Uterus (tissue), 4 donors: ENCODE measurements around the gene P2RX3. TPM values are rescaled to one million over a fixed set of nuclear protein-coding genes. Genes with fewer than 3 reads are reported as not detected.

Source experiments
- DNase-seq, 2 donors: peaks; one replicate each; pipeline ENCODE4 v3.0.0-alpha.2; 2019 to 2020
- H3K27ac ChIP-seq, 2 donors: fragments of 200-600 bp; sonication (generic); 1 replicate in 1 of 2; 2 replicates in 1 of 2; pipeline ENCODE4 v1.5.1; 2016 to 2018
- H3K27me3 ChIP-seq, 2 donors: fragments of 200-600 bp; sonication (generic); one replicate each; pipeline ENCODE4 v1.5.1; 2018 to 2019; ENCODE audit warnings: control low read depth in 1 of 2
- H3K36me3 ChIP-seq, 2 donors: fragments of 200-600 bp; sonication (generic); one replicate each; pipeline ENCODE4 v1.5.1; 2019; ENCODE audit warnings: control low read depth in 1 of 2
- H3K4me1 ChIP-seq, 2 donors: fragments of 200-600 bp; sonication (generic); one replicate each; pipeline ENCODE4 v1.5.1; 2018 to 2019; ENCODE audit warnings: control low read depth in 1 of 2
- H3K4me3 ChIP-seq, 2 donors: fragments of 200-600 bp; sonication (generic); 1 replicate in 1 of 2; 2 replicates in 1 of 2; pipeline ENCODE4 v1.5.1; 2018 to 2019; ENCODE audit warnings: mild to moderate bottlenecking in 1 of 2
- H3K9me3 ChIP-seq, 2 donors: fragments of 200-600 bp; sonication (generic); one replicate each; pipeline ENCODE4 v1.5.1; 2019; ENCODE audit warnings: control low read depth in 1 of 2
- CTCF ChIP-seq, 4 experiments: fragments of 200-600 bp in 2 of 4; fragments of 450-650 bp in 2 of 4; sonication (generic) in 2 of 4; IDR thresholded peaks; one replicate each; pipeline ENCODE4 v1.5.1; 2016 to 2019; ENCODE audit warnings: antibody characterized with exemption in 4 of 4, mild to moderate bottlenecking in 2 of 4, moderate library complexity in 1 of 4
- POLR2A ChIP-seq, 2 donors: fragments of 450-650 bp; IDR thresholded peaks; one replicate each; pipeline ENCODE4 v1.6.1; 2016; ENCODE audit warnings: antibody characterized with exemption in 2 of 2, mild to moderate bottlenecking in 1 of 2, moderate library complexity in 1 of 2
- intact Hi-C: fragments of 100-400 bp; cut with DNase I; formaldehyde crosslinking; loops from one replicate; pipeline ENCODE4 v1.15.1; 2023; ENCODE audit warnings: low total_unique reads
- total RNA-seq, 4 donors: library from RNA; depleted of rRNA in 3 of 4; stranded (reverse); fragments of >200 nt in 3 of 4; gene quantifications; one replicate each; pipeline versions ENCODE4 v1.1.0 to v1.2.4, GENCODE V29; 2014 to 2023
- donor health status: DM: yes; HTN: yes; CAD: no.

Gene P2RX3
- total RNA-seq, 4 donors from 2014 or later: 0.69 TPM; not detected in 3

- H3K36me3 ChIP-seq: no peaks in the 10 kb centered on the region
- H3K27ac ChIP-seq: peak overlapping the region; percentile 91 to 95
- peak overlapping the region in 1 of 2 donors; percentile 51 for H3K4me3 ChIP-seq
Measured at GRCh38 chr11:57310091-57310490, 28.1 kb upstream of the P2RX3 start.

GRCh38 chr11:57310630-57311086, 27.5 kb upstream of the P2RX3 start:
- no peaks in the 10 kb centered on the region for H3K27me3 ChIP-seq
- TF ChIP-seq CTCF (IDR thresholded peaks at IDR 0.05) (no peak), POLR2A (IDR thresholded peaks at IDR 0.05) (no peak)
- intact Hi-C loops: no loop called here
- H3K27ac ChIP-seq: peak overlapping the region; percentile 91 to 95
- no peaks in the 10 kb centered on the region for H3K36me3 ChIP-seq
- H3K4me1 ChIP-seq: peaks cover 13 to 22% of the 10 kb centered on the region in 2 donors
- H3K9me3 ChIP-seq: no peaks in the 10 kb centered on the region
- H3K4me3 ChIP-seq: peak overlapping the region; percentile 51 to 55
- peak in 1 of 2 donors; percentile 73 for DNase-seq

More at GRCh38 chr11:57310091-57310490, 28.1 kb upstream of the P2RX3 start:
- no peaks in the 10 kb centered on the region for H3K27me3 ChIP-seq
- TF ChIP-seq CTCF (IDR thresholded peaks at IDR 0.05) (no peak), POLR2A (IDR thresholded peaks at IDR 0.05) (no peak)
- intact Hi-C loops: no loop called here
- peaks cover 13 to 22% of the 10 kb centered on the region in 2 donors for H3K4me1 ChIP-seq
- H3K9me3 ChIP-seq: no peaks in the 10 kb centered on the region
- no peak for DNase-seq

- DNase-seq: peak; percentile 98
- intact Hi-C loops: no loop called here
- Histone ChIP-seq H3K36me3 (no peaks in the 10 kb centered on the region), H3K27me3 (no peaks in the 10 kb centered on the region), H3K4me3 (peak overlapping the region; percentile 51 to 55), H3K27ac (peak overlapping the region; percentile 91 to 95), H3K9me3 (no peaks in the 10 kb centered on the region), H3K4me1 (peaks cover 13 to 22% of the 10 kb centered on the region in 2 donors)
- TF ChIP-seq POLR2A (IDR thresholded peaks at IDR 0.05) (peak; percentile 22 to 87), CTCF (IDR thresholded peaks at IDR 0.05) (no peak)
Measured at GRCh38 chr11:57311109-57311936, 26.8 kb upstream of the P2RX3 start.

- no peak for TF ChIP-seq CTCF (IDR thresholded peaks at IDR 0.05)
- TF ChIP-seq POLR2A (IDR thresholded peaks at IDR 0.05): no peak
- intact Hi-C loops: no loop called here
- no peaks in the 10 kb centered on the region for H3K36me3 ChIP-seq
- H3K27me3 ChIP-seq: no peaks in the 10 kb centered on the region
- H3K9me3 ChIP-seq: no peaks in the 10 kb centered on the region
- H3K4me3 ChIP-seq: no peak overlapping the region
- H3K4me1 ChIP-seq: peaks cover 17 to 22% of the 10 kb centered on the region in 2 donors
- DNase-seq: no peak
- peak overlapping the region; percentile 91 to 95 for H3K27ac ChIP-seq
Measured at GRCh38 chr11:57312511-57313021, 25.6 kb upstream of the P2RX3 start.
